Hepatocyte (in vitro differentiated cells): ENCODE measurements around the gene MEI4.
"Not testable (repeated sequence)": the region's sequence is repeated elsewhere in the genome, so short reads cannot be mapped to it uniquely, and the experiment has no call there.

Source experiments
- EZH2phosphoT487 ChIP-seq: fragments of 200-600 bp; sonication (generic); IDR thresholded peaks from one replicate; pipeline ENCODE4 v1.6.1; 2018; ENCODE audit warnings: antibody characterized with exemption, mild to moderate bottlenecking, low read depth, moderate library complexity; ENCODE audit not compliant: unreplicated experiment, severe bottlenecking
- TF ChIP-seq, protein P1 (sequence below): fragments of 200-600 bp; sonication (generic); IDR thresholded peaks from 2 replicates; pipeline ENCODE4 v1.5.1; 2016; ENCODE audit warnings: antibody characterized with exemption, mild to moderate bottlenecking; ENCODE audit not compliant: poor library complexity

DNA sequence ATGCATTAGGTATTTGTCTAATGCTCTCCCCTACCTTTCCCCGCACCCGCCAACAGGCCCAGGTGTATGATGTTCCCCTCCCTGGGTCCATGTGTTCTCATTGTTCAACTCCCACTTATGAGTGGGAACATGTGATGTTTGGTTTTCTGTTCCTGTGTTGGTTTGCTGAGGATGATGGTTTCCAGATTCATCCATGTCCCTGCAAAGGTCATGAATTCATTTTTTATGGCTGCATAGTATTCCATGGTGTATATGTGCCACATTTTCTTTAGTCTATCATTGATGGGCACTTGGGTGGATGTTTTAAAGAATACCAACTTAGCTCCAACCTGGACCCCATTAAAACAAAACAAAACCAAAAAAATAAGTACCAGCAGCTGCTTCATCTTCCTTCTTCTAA is 180.9 kb downstream of the MEI4 start:
- TF ChIP-seq, protein P1, sequence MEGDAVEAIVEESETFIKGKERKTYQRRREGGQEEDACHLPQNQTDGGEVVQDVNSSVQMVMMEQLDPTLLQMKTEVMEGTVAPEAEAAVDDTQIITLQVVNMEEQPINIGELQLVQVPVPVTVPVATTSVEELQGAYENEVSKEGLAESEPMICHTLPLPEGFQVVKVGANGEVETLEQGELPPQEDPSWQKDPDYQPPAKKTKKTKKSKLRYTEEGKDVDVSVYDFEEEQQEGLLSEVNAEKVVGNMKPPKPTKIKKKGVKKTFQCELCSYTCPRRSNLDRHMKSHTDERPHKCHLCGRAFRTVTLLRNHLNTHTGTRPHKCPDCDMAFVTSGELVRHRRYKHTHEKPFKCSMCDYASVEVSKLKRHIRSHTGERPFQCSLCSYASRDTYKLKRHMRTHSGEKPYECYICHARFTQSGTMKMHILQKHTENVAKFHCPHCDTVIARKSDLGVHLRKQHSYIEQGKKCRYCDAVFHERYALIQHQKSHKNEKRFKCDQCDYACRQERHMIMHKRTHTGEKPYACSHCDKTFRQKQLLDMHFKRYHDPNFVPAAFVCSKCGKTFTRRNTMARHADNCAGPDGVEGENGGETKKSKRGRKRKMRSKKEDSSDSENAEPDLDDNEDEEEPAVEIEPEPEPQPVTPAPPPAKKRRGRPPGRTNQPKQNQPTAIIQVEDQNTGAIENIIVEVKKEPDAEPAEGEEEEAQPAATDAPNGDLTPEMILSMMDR: not testable (repeated sequence)
- not testable (repeated sequence) for TF ChIP-seq EZH2phosphoT487
